Measurements from ENCODE around the gene TK2.
"Not testable (repeated sequence)": the region's sequence is repeated elsewhere in the genome, so short reads cannot be mapped to it uniquely, and the experiment has no call there.

DNA sequence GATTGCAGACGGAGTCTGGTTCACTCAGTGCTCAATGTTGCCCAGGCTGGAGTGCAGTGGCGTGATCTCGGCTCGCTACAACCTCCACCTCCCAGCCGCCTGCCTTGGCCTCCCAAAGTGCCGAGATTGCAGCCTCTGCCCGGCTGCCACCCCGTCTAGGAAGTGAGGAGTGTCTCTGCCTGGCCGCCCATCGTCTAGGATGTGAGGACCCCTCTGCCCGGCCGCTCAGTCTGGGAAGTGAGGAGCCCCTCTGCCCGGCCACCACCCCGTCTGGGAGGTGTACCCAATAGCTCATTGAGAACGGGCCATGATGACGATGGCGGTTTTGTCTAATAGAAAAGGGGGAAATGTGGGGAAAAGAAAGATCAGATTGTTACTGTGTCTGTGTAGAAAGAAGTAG is 35.5 kb downstream of the TK2 start:
- not testable (repeated sequence) for TF ChIP-seq CTCF (conservative IDR thresholded peaks at IDR 0.05; ENCODE audit: low read depth in 2 of 2); EZH2 (IDR thresholded peaks at IDR 0.05; ENCODE audit: low read depth, unreplicated experiment); EZH2phosphoT487 (IDR thresholded peaks at IDR 0.05; ENCODE audit: unreplicated experiment); CREB1 (CRISPR knock-in tag; IDR thresholded peaks at IDR 0.05; ENCODE audit: low read depth); POLR2AphosphoS5 (IDR thresholded peaks at IDR 0.05; ENCODE audit: low read depth); JUNB (IDR thresholded peaks at IDR 0.05; ENCODE audit: unreplicated experiment); NANOG (IDR thresholded peaks at IDR 0.05; ENCODE audit: borderline replicate concordance)
- TF ChIP-seq, protein P1, sequence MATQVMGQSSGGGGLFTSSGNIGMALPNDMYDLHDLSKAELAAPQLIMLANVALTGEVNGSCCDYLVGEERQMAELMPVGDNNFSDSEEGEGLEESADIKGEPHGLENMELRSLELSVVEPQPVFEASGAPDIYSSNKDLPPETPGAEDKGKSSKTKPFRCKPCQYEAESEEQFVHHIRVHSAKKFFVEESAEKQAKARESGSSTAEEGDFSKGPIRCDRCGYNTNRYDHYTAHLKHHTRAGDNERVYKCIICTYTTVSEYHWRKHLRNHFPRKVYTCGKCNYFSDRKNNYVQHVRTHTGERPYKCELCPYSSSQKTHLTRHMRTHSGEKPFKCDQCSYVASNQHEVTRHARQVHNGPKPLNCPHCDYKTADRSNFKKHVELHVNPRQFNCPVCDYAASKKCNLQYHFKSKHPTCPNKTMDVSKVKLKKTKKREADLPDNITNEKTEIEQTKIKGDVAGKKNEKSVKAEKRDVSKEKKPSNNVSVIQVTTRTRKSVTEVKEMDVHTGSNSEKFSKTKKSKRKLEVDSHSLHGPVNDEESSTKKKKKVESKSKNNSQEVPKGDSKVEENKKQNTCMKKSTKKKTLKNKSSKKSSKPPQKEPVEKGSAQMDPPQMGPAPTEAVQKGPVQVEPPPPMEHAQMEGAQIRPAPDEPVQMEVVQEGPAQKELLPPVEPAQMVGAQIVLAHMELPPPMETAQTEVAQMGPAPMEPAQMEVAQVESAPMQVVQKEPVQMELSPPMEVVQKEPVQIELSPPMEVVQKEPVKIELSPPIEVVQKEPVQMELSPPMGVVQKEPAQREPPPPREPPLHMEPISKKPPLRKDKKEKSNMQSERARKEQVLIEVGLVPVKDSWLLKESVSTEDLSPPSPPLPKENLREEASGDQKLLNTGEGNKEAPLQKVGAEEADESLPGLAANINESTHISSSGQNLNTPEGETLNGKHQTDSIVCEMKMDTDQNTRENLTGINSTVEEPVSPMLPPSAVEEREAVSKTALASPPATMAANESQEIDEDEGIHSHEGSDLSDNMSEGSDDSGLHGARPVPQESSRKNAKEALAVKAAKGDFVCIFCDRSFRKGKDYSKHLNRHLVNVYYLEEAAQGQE (IDR thresholded peaks at IDR 0.05; ENCODE audit: unreplicated experiment): not testable (repeated sequence)

Measured in GM23338 (cell line).